Mesodermal cell (in vitro differentiated cells): ENCODE measurements around the gene ZNF180. TPM values are rescaled to one million over a fixed set of nuclear protein-coding genes. Genes with fewer than 3 reads are reported as not detected.
"Not testable (repeated sequence)": the region's sequence is repeated elsewhere in the genome, so short reads cannot be mapped to it uniquely, and the experiment has no call there.

ENCODE experiments used
- H3K27ac ChIP-seq: 2 replicates; pipeline ENCODE4 v1.7.0; 2013; ENCODE audit warnings: mild to moderate bottlenecking, low read depth, low read length, moderate library complexity; ENCODE audit not compliant: severe bottlenecking
- H3K36me3 ChIP-seq: 2 replicates; pipeline ENCODE4 v1.7.1; 2013; ENCODE audit warnings: mild to moderate bottlenecking, low read length, moderate library complexity; ENCODE audit not compliant: control insufficient read depth, insufficient read depth
- H3K4me1 ChIP-seq: one replicate; pipeline ENCODE4 v1.7.1; 2013; ENCODE audit warnings: mild to moderate bottlenecking, low read length; ENCODE audit not compliant: insufficient read depth, control insufficient read depth, poor library complexity, severe bottlenecking
- H3K4me3 ChIP-seq: 2 replicates; pipeline ENCODE4 v1.7.0; 2013; ENCODE audit warnings: low read length, control low read depth, mild to moderate bottlenecking; ENCODE audit not compliant: insufficient read depth, poor library complexity, severe bottlenecking; ENCODE audit errors: extremely low read depth
- H3K9me3 ChIP-seq: 2 replicates; pipeline ENCODE4 v1.7.1; 2013; ENCODE audit warnings: mild to moderate bottlenecking, low read length, moderate library complexity; ENCODE audit not compliant: control insufficient read depth
- WGBS, 2 experiments: methylation state at CpG; one replicate each; pipeline ENCODE4 v1.1.5; 2013; ENCODE audit warnings: missing lambda C conversion rate in 2 of 2; ENCODE audit not compliant: insufficient coverage in 2 of 2; 5-methylcytosine and 5-hydroxymethylcytosine counted together
- polyA plus RNA-seq, 2 experiments: library from polyadenylated mRNA; stranded (reverse); fragments of 50-300 nt; gene quantifications; one replicate each; pipeline ENCODE4 v1.2.3, GENCODE V29; 2013

Gene ZNF180
- 4.6 TPM for polyA plus RNA-seq (2013, experiment 1 of 2)
- polyA plus RNA-seq (2013, experiment 2 of 2): 5.7 TPM

- Histone ChIP-seq H3K4me1 (peaks cover 2% of the 10 kb centered on the region), H3K36me3 (peaks cover 39% of the 10 kb centered on the region), H3K4me3 (peak within 1 kb of the TSS; percentile 71), H3K27ac (peak within 1 kb of the TSS; percentile 70), H3K9me3 (peaks cover 43% of the 10 kb centered on the region)
- WGBS, 2 experiments: 0 to 1% methylated on average over 43 to 70 of the region's 78 CpGs
Observed at GRCh38 chr19:44499962-44500949, at the start of gene ZNF180. TSS of gene ZNF180 (minus strand) at chr19:44500522. CDS start at chr19:44497334, 3,188 bp downstream.

GRCh38 chr19:44549507-44549906 is 49.2 kb upstream of the ZNF180 start:
- H3K9me3 ChIP-seq: no peaks in the 10 kb centered on the region
- no peaks in the 10 kb centered on the region for H3K36me3 ChIP-seq
- 74% methylated on average over 3 of the region's 3 CpGs; no CpG with 5 or more reads in 1 of the 2 experiments for WGBS, 2 experiments
- no peaks in the 10 kb centered on the region for H3K4me1 ChIP-seq
- no peak overlapping the region for H3K4me3 ChIP-seq
- no peak overlapping the region for H3K27ac ChIP-seq

GRCh38 chr19:44548736-44549135 is 48.4 kb upstream of the ZNF180 start:
- no peak overlapping the region for H3K4me3 ChIP-seq
- no peaks in the 10 kb centered on the region for H3K9me3 ChIP-seq
- H3K4me1 ChIP-seq: no peaks in the 10 kb centered on the region
- no peaks in the 10 kb centered on the region for H3K36me3 ChIP-seq
- 74 to 80% methylated on average over 2 to 3 of the region's 4 CpGs for WGBS, 2 experiments
- no peak overlapping the region for H3K27ac ChIP-seq

- WGBS, 2 experiments: 53 to 54% methylated on average over 2 of the region's 2 CpGs
- H3K4me3 ChIP-seq: no peak overlapping the region
- H3K27ac ChIP-seq: no peak overlapping the region
- no peaks in the 10 kb centered on the region for H3K9me3 ChIP-seq
- H3K36me3 ChIP-seq: no peaks in the 10 kb centered on the region
- no peaks in the 10 kb centered on the region for H3K4me1 ChIP-seq
Observed at GRCh38 chr19:44544031-44544430, 43.7 kb upstream of the ZNF180 start.

GRCh38 chr19:44542671-44543070 is 42.3 kb upstream of the ZNF180 start:
- Histone ChIP-seq H3K4me3 (no peak overlapping the region), H3K9me3 (no peaks in the 10 kb centered on the region), H3K36me3 (no peaks in the 10 kb centered on the region), H3K4me1 (no peaks in the 10 kb centered on the region), H3K27ac (no peak overlapping the region)
- WGBS, 2 experiments: no CpG with 5 or more reads among the region's 1 CpG

- WGBS, 2 experiments: 68 to 77% methylated on average over 7 to 8 of the region's 8 CpGs
- Histone ChIP-seq H3K27ac (no peak overlapping the region), H3K4me3 (no peak overlapping the region), H3K9me3 (no peaks in the 10 kb centered on the region), H3K36me3 (no peaks in the 10 kb centered on the region), H3K4me1 (no peaks in the 10 kb centered on the region)
Observed at GRCh38 chr19:44540736-44541135, 40.4 kb upstream of the ZNF180 start.

- 85 to 90% methylated on average over 2 to 3 of the region's 6 CpGs for WGBS, 2 experiments
- H3K4me1 ChIP-seq: no peaks in the 10 kb centered on the region
- no peaks in the 10 kb centered on the region for H3K9me3 ChIP-seq
- H3K4me3 ChIP-seq: no peak overlapping the region
- H3K36me3 ChIP-seq: no peaks in the 10 kb centered on the region
- no peak overlapping the region for H3K27ac ChIP-seq
Observed at GRCh38 chr19:44539991-44540390, 39.7 kb upstream of the ZNF180 start.

GRCh38 chr19:44539236-44539826 is 39.0 kb upstream of the ZNF180 start:
- Histone ChIP-seq H3K4me3 (no peak overlapping the region), H3K4me1 (no peaks in the 10 kb centered on the region), H3K27ac (no peak overlapping the region), H3K36me3 (no peaks in the 10 kb centered on the region), H3K9me3 (no peaks in the 10 kb centered on the region)
- 65 to 81% methylated on average over 6 to 10 of the region's 11 CpGs for WGBS, 2 experiments

- WGBS, 2 experiments: 66 to 86% methylated on average over 1 to 3 of the region's 3 CpGs
- H3K27ac ChIP-seq, H3K36me3 ChIP-seq, H3K4me3 ChIP-seq, H3K4me1 ChIP-seq, H3K9me3 ChIP-seq: not testable (repeated sequence)
Observed at GRCh38 chr19:44535361-44535760, 35.0 kb upstream of the ZNF180 start.

- Histone ChIP-seq H3K4me1 (no peaks in the 10 kb centered on the region), H3K4me3 (no peak overlapping the region), H3K27ac (no peak overlapping the region), H3K36me3 (no peaks in the 10 kb centered on the region), H3K9me3 (no peaks in the 10 kb centered on the region)
- 81 to 89% methylated on average over 5 of the region's 5 CpGs for WGBS, 2 experiments
Observed at GRCh38 chr19:44532819-44533218, 32.5 kb upstream of the ZNF180 start.
